Body of pancreas (tissue), 4 donors: ENCODE results near the gene MMD2. TPM values are rescaled to one million over a fixed set of nuclear protein-coding genes. Genes with fewer than 3 reads are reported as not detected.

ENCODE experiments used
- ATAC-seq: fragments of 150-250 bp; one replicate; pipeline ENCODE4 v1.9.1; 2016
- DNase-seq, 4 donors: peaks; one replicate each; pipeline ENCODE4 v3.0.0-alpha.2; 2019
- H3K27ac ChIP-seq, 4 donors: fragments of 200-600 bp; sonication (generic); 1 replicate in 3 of 4; 2 replicates in 1 of 4; pipeline versions ENCODE4 v1.5.1 to v1.6.1; 2016 to 2019; ENCODE audit warnings: mild to moderate bottlenecking in 1 of 4, mixed read lengths in 1 of 4, moderate library complexity in 1 of 4
- H3K27me3 ChIP-seq, 2 donors: fragments of 200-600 bp; sonication (generic); one replicate each; pipeline ENCODE4 v1.6.0; 2016; ENCODE audit warnings: mild to moderate bottlenecking in 1 of 2
- H3K36me3 ChIP-seq, 2 donors: fragments of 200-600 bp; sonication (generic); replicated peaks in 1 of 2; 2 replicates each; pipeline ENCODE4 v1.5.1; 2016; ENCODE audit warnings: low read depth in 2 of 2; ENCODE audit not compliant: insufficient read depth in 1 of 2
- H3K4me1 ChIP-seq: fragments of 200-600 bp; sonication (generic); one replicate; pipeline ENCODE4 v1.6.0; 2016
- H3K4me3 ChIP-seq, 2 donors: fragments of 200-600 bp; sonication (generic); 1 replicate in 1 of 2; 2 replicates in 1 of 2; pipeline ENCODE4 v1.5.1; 2016 to 2019
- H3K9me3 ChIP-seq, 3 donors: fragments of 200-600 bp; sonication (generic); 1 replicate in 2 of 3; 2 replicates in 1 of 3; pipeline ENCODE4 v1.5.1; 2016
- CTCF ChIP-seq, 7 experiments: fragments of 450-650 bp in 4 of 7; fragments of 200-600 bp in 3 of 7; sonication (generic) in 3 of 7; IDR thresholded peaks; one replicate each; pipeline ENCODE4 v1.5.1; 2016 to 2019; ENCODE audit warnings: antibody characterized with exemption in 7 of 7
- POLR2A ChIP-seq, 3 donors: fragments of 450-650 bp; IDR thresholded peaks; one replicate each; pipeline ENCODE4 v1.6.1; 2016; ENCODE audit warnings: antibody characterized with exemption in 3 of 3, mild to moderate bottlenecking in 2 of 3
- WGBS, 2 donors: methylation state at CpG; one replicate each; pipeline ENCODE4 v1.1.5; 2017; 5-methylcytosine and 5-hydroxymethylcytosine counted together
- intact Hi-C: fragments of 100-400 bp; cut with DNase I; formaldehyde crosslinking; loops from one replicate; pipeline ENCODE4 v1.15.1; 2023
- total RNA-seq, 2 donors: library from RNA; depleted of rRNA; stranded (reverse); fragments of >200 nt; gene quantifications; one replicate each; pipeline ENCODE4 v1.1.0, GENCODE V29; 2016

Gene MMD2
- total RNA-seq = not detected

- H3K9me3 ChIP-seq = no peaks in the 10 kb centered on the region
- WGBS, 2 donors = 3 to 28% methylated on average over 2 to 50 of the region's 87 CpGs
- H3K4me3 ChIP-seq = no peak within 1 kb of the TSS
- DNase-seq = no peak
- peaks cover 7% of the 10 kb centered on the region for H3K4me1 ChIP-seq
- peaks cover 0 to 17% of the 10 kb centered on the region in 2 donors for H3K27me3 ChIP-seq
- H3K36me3 ChIP-seq = no peaks in the 10 kb centered on the region
- no peak for ATAC-seq
- no peak within 1 kb of the TSS for H3K27ac ChIP-seq
- no peak for TF ChIP-seq CTCF (IDR thresholded peaks at IDR 0.05)
- TF ChIP-seq POLR2A (IDR thresholded peaks at IDR 0.05) = no peak
- intact Hi-C loops = no loop called here
Measured at GRCh38 chr7:4958477-4959301, at the start of gene MMD2. Gene MMD2 (minus strand): TSS chr7:4959187. CDS start chr7:4959017, 170 bp downstream.

- Histone ChIP-seq H3K9me3 (no peaks in the 10 kb centered on the region), H3K4me3 (no peak overlapping the region), H3K27ac (no peak overlapping the region), H3K4me1 (no peaks in the 10 kb centered on the region), H3K36me3 (no peaks in the 10 kb centered on the region), H3K27me3 (no peaks in the 10 kb centered on the region)
- 79 to 81% methylated on average over 1 of the region's 1 CpG for WGBS, 2 donors
- ATAC-seq (no peak), DNase-seq (no peak)
- TF ChIP-seq POLR2A (IDR thresholded peaks at IDR 0.05) (no peak), CTCF (IDR thresholded peaks at IDR 0.05) (no peak)
- intact Hi-C loops = no loop called here
Measured at GRCh38 chr7:5005066-5005465, 46.1 kb upstream of the MMD2 start.

GRCh38 chr7:5001911-5002310 is 42.9 kb upstream of the MMD2 start:
- DNase-seq = no peak

GRCh38 chr7:5001003-5001402 is 42.0 kb upstream of the MMD2 start:
- no peak for DNase-seq
- no peak for TF ChIP-seq CTCF (IDR thresholded peaks at IDR 0.05)
- no peak for TF ChIP-seq POLR2A (IDR thresholded peaks at IDR 0.05)
- Histone ChIP-seq H3K4me3 (no peak overlapping the region), H3K4me1 (no peaks in the 10 kb centered on the region), H3K36me3 (peaks cover 0 to 6% of the 10 kb centered on the region in 2 donors), H3K9me3 (no peaks in the 10 kb centered on the region), H3K27ac (no peak overlapping the region), H3K27me3 (no peaks in the 10 kb centered on the region)
- no peak for ATAC-seq
- intact Hi-C loops = no loop called here
- 90 to 96% methylated on average over 4 of the region's 4 CpGs for WGBS, 2 donors

More at GRCh38 chr7:5001911-5002310, 42.9 kb upstream of the MMD2 start:
- Histone ChIP-seq H3K27ac (no peak overlapping the region), H3K4me3 (no peak overlapping the region), H3K4me1 (no peaks in the 10 kb centered on the region), H3K27me3 (no peaks in the 10 kb centered on the region), H3K9me3 (no peaks in the 10 kb centered on the region), H3K36me3 (peaks cover 0 to 3% of the 10 kb centered on the region in 2 donors)
- no peak for TF ChIP-seq CTCF (IDR thresholded peaks at IDR 0.05)
- ATAC-seq = no peak
- WGBS, 2 donors = 96% methylated on average over 5 of the region's 5 CpGs
- intact Hi-C loops = no loop called here
